RWPE1 (cell line): ENCODE data around the gene B4GALT2.

Experiments used
- CTCF ChIA-PET: fragments of 350-600 bp; sonication (Branson Sonifier 250); formaldehyde crosslinking; extraction: SDS; loops from one replicate; lab custom pipeline; 2021; lab: Yijun Ruan, JAX
- POLR2A ChIA-PET: fragments of 400-600 bp; formaldehyde crosslinking; extraction: SDS; loops from one replicate; lab custom pipeline; 2020; ENCODE audit warnings: antibody characterized with exemption; ENCODE audit not compliant: low non-redundant PET; lab: Yijun Ruan, JAX
- DNase-seq: peaks from one replicate; pipeline ENCODE4 v3.0.0; 2012; ENCODE audit warnings: low spot score
- H3K27ac ChIP-seq: fragments of 450-650 bp; 2 replicates; pipeline ENCODE4 v1.5.1; 2017
- CTCF ChIP-seq: fragments of 450-650 bp; conservative IDR thresholded peaks from 2 replicates; pipeline ENCODE4 v1.5.1; 2017; ENCODE audit warnings: low read depth, mild to moderate bottlenecking

B4GALT2 gene

DNA sequence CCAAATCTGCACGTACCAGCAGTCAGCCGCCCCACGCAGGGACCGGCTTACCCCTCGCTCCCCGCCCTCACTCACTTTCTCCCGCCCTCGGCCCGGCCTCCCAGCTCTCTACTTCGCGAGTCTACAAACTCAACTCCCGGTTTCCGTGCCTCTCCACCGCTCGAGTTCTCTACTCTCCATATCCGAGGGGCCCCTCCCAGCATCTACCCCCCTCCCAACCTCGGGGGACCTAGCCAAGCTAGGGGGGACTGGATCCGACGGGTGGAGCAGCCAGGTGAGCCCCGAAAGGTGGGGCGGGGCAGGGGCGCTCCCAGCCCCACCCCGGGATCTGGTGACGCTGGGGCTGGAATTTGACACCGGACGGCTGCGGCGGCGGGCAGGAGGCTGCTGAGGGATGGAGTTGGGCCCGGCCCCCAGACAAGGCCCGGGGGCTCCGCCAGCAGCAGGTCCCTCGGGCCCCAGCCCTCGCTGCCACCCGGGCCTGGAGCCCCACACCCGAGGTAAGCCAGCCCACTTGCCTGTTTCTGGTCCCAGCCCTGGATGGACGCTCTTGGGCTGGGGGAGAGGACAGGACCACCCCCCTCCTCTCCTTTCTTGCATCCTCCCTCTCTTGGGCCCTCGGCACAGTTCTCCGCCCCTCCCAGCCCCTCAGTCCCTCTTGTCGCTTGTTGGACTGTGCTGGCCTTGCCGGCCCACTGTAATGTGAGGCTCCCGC is 45.5 kb upstream of the B4GALT2 start, which contains the start of gene ARTN:
TSS of gene ARTN (plus strand) at position 416 of the 715 bp plus-strand sequence. CDS start 1,856 bp downstream, outside the sequence.
- CTCF ChIA-PET, result interaction anchor here (0.5 to 6.5 kb wide), 21 partner anchors 10 to 173 kb away, joined by 3 to 150 read pairs (median 4); partner anchors contain the start of genes ATP6V0B and IPO13
- POLR2A ChIA-PET, result interaction anchor here (0.8 to 1.9 kb wide), 3 partner anchors 19 to 170 kb away, joined by 3 to 6 read pairs (median 3); no protein-coding TSS in a partner anchor
- no peak for TF ChIP-seq CTCF
- DNase-seq, result peak; percentile 73
- peak within 1 kb of the TSS; percentile 96 for H3K27ac ChIP-seq

DNA sequence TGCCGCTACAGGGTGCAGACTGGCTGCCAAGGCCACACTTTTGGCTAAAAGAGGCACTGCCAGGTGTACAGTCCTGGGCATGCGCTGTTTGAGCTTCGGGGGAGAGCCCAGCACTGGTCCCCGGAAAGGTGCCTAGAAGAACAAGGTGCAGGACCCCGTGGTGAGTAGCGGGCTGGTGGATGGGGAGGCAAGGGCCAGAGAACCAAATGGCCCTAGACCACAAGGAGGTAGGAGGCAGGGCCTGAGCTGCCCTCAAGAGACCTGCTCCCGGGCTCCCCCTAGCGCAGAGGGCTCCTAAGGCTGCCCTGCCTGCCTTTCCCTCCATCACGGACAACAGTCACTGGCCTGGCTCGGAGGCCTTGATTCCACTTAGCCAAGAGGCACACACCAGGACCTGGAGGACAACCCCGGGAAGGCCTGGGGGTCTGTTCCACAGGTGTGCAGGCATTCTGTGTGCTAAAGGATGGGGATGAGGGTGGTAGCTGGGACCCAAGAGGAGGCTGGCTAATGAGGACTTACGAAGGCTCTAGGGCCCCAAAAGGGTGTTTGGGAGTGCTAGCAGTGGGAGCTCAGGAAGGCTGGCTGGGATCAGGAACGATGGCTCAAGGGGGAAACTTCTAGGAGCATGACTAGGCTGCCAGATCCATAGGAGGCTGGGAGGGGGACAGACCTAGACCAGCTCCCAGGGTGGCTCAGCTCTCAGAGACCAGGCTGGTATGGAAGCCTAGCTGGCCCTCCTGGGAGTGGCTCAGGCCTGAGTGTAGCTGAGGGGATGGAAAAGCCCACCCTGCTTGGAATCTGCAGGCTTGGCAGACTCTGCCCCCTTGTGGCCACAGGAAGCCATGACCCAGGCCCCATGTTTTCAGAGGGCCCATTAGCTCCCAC is 44.7 kb upstream of the B4GALT2 start:
- DNase-seq, result peak; percentile 67
- H3K27ac ChIP-seq, result peak overlapping the region; percentile 96
- ChIA-PET CTCF (interaction anchor here (0.5 to 6.5 kb wide), 38 partner anchors 8 to 691 kb away, joined by 3 to 150 read pairs (median 4); partner anchors contain the start of genes ATP6V0B, IPO13 and SLC6A9), POLR2A (interaction anchor here (1.0 to 1.9 kb wide), 2 partner anchors 169 to 171 kb away, joined by 6 read pairs; no protein-coding TSS in a partner anchor)
- TF ChIP-seq CTCF, result peak; percentile 84

GRCh38 chr1:43934986-43935324 is 44.1 kb upstream of the B4GALT2 start:
- ChIA-PET POLR2A (interaction anchor here (0.6 to 1.9 kb wide), 3 partner anchors 12 to 172 kb away, joined by 3 to 6 read pairs (median 6); partner anchors contain the start of gene IPO13), CTCF (interaction anchor here (0.5 to 6.5 kb wide), 32 partner anchors 8 to 692 kb away, joined by 3 to 150 read pairs (median 4); partner anchors contain the start of genes ATP6V0B, IPO13 and SLC6A9)
- peak overlapping the region; percentile 96 for H3K27ac ChIP-seq
- TF ChIP-seq CTCF, result peak; percentile 41; the same call in 1 of the 2 replicates
- no peak for DNase-seq

DNA sequence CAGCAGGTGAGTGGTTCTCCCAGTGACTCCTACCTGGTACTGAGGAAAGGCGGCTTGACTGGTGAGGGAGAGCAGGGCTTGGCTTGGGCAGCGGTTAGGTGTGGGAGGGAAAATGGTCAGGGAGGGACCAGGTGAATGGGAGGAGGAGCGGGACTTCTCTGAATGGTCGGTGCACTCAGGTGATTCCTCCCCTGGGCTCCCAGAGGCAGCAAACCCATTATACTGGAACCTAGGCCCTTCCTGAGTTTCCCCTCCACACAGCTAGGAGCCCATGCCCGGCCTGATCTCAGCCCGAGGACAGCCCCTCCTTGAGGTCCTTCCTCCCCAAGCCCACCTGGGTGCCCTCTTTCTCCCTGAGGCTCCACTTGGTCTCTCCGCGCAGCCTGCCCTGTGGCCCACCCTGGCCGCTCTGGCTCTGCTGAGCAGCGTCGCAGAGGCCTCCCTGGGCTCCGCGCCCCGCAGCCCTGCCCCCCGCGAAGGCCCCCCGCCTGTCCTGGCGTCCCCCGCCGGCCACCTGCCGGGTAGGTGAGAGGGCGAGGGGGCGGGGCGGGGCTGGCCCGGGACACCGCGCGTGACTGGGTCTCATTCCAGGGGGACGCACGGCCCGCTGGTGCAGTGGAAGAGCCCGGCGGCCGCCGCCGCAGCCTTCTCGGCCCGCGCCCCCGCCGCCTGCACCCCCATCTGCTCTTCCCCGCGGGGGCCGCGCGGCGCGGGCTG is 43.1 kb upstream of the B4GALT2 start:
- no peak for TF ChIP-seq CTCF
- ChIA-PET POLR2A (interaction anchor here (0.6 to 1.9 kb wide), 3 partner anchors 32 to 173 kb away, joined by 6 to 10 read pairs (median 6); no protein-coding TSS in a partner anchor), CTCF (interaction anchor here (0.5 to 6.5 kb wide), 15 partner anchors 11 to 899 kb away, joined by 3 to 150 read pairs (median 4); partner anchors contain the start of gene IPO13)
- peak; percentile 84 for DNase-seq
- H3K27ac ChIP-seq, result peak overlapping the region; percentile 96

DNA sequence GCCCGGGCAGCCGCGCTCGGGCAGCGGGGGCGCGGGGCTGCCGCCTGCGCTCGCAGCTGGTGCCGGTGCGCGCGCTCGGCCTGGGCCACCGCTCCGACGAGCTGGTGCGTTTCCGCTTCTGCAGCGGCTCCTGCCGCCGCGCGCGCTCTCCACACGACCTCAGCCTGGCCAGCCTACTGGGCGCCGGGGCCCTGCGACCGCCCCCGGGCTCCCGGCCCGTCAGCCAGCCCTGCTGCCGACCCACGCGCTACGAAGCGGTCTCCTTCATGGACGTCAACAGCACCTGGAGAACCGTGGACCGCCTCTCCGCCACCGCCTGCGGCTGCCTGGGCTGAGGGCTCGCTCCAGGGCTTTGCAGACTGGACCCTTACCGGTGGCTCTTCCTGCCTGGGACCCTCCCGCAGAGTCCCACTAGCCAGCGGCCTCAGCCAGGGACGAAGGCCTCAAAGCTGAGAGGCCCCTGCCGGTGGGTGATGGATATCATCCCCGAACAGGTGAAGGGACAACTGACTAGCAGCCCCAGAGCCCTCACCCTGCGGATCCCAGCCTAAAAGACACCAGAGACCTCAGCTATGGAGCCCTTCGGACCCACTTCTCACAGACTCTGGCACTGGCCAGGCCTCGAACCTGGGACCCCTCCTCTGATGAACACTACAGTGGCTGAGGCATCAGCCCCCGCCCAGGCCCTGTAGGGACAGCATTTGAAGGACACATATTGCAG is 42.4 kb upstream of the B4GALT2 start:
- POLR2A ChIA-PET, result interaction anchor here (0.6 kb wide), 1 partner anchor 31 kb away, joined by 10 read pairs; no protein-coding TSS in a partner anchor
- peak overlapping the region; percentile 96 for H3K27ac ChIP-seq
- no peak for DNase-seq
- peak; percentile 29 for TF ChIP-seq CTCF
- CTCF ChIA-PET, result interaction anchor here (0.5 to 6.5 kb wide), 7 partner anchors 9 to 279 kb away, joined by 3 to 150 read pairs (median 4); no protein-coding TSS in a partner anchor
